SK-N-SH (cell line): ENCODE measurements around the gene GPR162. TPM values are rescaled to one million over a fixed set of nuclear protein-coding genes. Genes with fewer than 3 reads are reported as not detected.

Experiments used
- CTCF ChIA-PET: fragments of 300-600, 350-600 bp; formaldehyde crosslinking; extraction: SDS; loops from one replicate; lab custom pipeline; 2021; lab: Yijun Ruan, JAX
- POLR2A ChIA-PET: fragments of 350-600 bp; sonication (Branson Sonifier 250); formaldehyde crosslinking; extraction: SDS; loops from one replicate; lab custom pipeline; 2020; ENCODE audit warnings: antibody characterized with exemption, inconsistent platforms; lab: Yijun Ruan, JAX
- DNase-seq: peaks from one replicate; pipeline ENCODE4 v3.0.0; 2012
- H2AFZ ChIP-seq: fragments of 200-600 bp; sonication (generic); 2 replicates; pipeline ENCODE4 v1.8.1; 2016; ENCODE audit warnings: antibody characterized with exemption, mild to moderate bottlenecking, low read depth
- H3F3A ChIP-seq: fragments of 200-600 bp; sonication (generic); replicated peaks from 2 replicates; pipeline ENCODE3; 2016; ENCODE audit warnings: antibody characterized with exemption, mild to moderate bottlenecking; ENCODE audit not compliant: insufficient read depth
- H3K27ac ChIP-seq, 2 experiments: fragments of 200-500 bp in 1 of 2; fragments of 200-600 bp in 1 of 2; sonication (Bioruptor generic) in 1 of 2; sonication (generic), shearing (Covaris generic) in 1 of 2; 2 replicates each; pipeline versions ENCODE4 v1.5.1 to v1.6.1; 2014 to 2016; ENCODE audit warnings: low read depth in 2 of 2, inconsistent platforms in 1 of 2, low read length in 1 of 2, mild to moderate bottlenecking in 1 of 2, mixed read lengths in 1 of 2
- H3K27me3 ChIP-seq: fragments of 200-600 bp; sonication (generic), shearing (Covaris generic); 2 replicates; pipeline ENCODE4 v1.6.1; 2016; ENCODE audit warnings: mixed run types; ENCODE audit not compliant: insufficient read depth
- H3K36me3 ChIP-seq, 2 experiments: fragments of 200-500 bp in 1 of 2; fragments of 200-600 bp in 1 of 2; sonication (Bioruptor generic) in 1 of 2; sonication (generic) in 1 of 2; replicated peaks in 1 of 2; 2 replicates each; pipeline versions ENCODE3 to v1.5.1; 2014 to 2016; ENCODE audit warnings: low read length in 1 of 2, mild to moderate bottlenecking in 1 of 2; ENCODE audit not compliant: insufficient read depth in 2 of 2, control insufficient read depth in 1 of 2
- H3K4me1 ChIP-seq, 2 experiments: fragments of 200-500 bp in 1 of 2; fragments of 200-600 bp in 1 of 2; sonication (Bioruptor generic) in 1 of 2; sonication (generic), shearing (Covaris generic) in 1 of 2; 2 replicates each; pipeline versions ENCODE4 v1.5.1 to v1.6.1; 2014 to 2016; ENCODE audit warnings: low read depth in 1 of 2, low read length in 1 of 2, mixed run types in 1 of 2; ENCODE audit not compliant: insufficient read depth in 2 of 2, control insufficient read depth in 1 of 2
- H3K4me2 ChIP-seq: fragments of 200-600 bp; sonication (generic), shearing (Covaris generic); 2 replicates; pipeline ENCODE4 v1.6.1; 2017; ENCODE audit warnings: mixed run types
- H3K4me3 ChIP-seq, 2 experiments: fragments of 200-500 bp in 1 of 2; fragments of 200-600 bp in 1 of 2; sonication (Bioruptor generic) in 1 of 2; sonication (generic), shearing (Covaris generic) in 1 of 2; 2 replicates each; pipeline versions ENCODE4 v1.5.1 to v1.8.1; 2014 to 2016; ENCODE audit warnings: low read depth in 2 of 2, inconsistent platforms in 1 of 2, low read length in 1 of 2, mild to moderate bottlenecking in 1 of 2, mixed read lengths in 1 of 2, moderate library complexity in 1 of 2
- H3K79me2 ChIP-seq: fragments of 200-600 bp; sonication (generic); 2 replicates; pipeline ENCODE4 v1.8.1; 2017; ENCODE audit warnings: mild to moderate bottlenecking; ENCODE audit not compliant: insufficient read depth
- H3K9ac ChIP-seq: fragments of 200-600 bp; sonication (generic); 2 replicates; pipeline ENCODE4 v1.6.1; 2017; ENCODE audit warnings: mixed run types
- H3K9me2 ChIP-seq: fragments of 200-600 bp; sonication (generic); 2 replicates; pipeline ENCODE4 v1.6.1; 2017; ENCODE audit warnings: mixed run types
- H3K9me3 ChIP-seq: fragments of 200-600 bp; sonication (generic); 2 replicates; pipeline ENCODE4 v1.6.1; 2017; ENCODE audit warnings: mixed run types, mild to moderate bottlenecking, moderate library complexity
- H4K20me1 ChIP-seq: fragments of 200-600 bp; sonication (generic); 2 replicates; pipeline ENCODE4 v1.6.1; 2017; ENCODE audit warnings: mild to moderate bottlenecking, mixed run types; ENCODE audit not compliant: insufficient read depth
- CHD2 ChIP-seq: fragments of 150-350 bp; IDR thresholded peaks from 2 replicates; pipeline ENCODE4 v1.6.1; 2018; ENCODE audit warnings: low read length; ENCODE audit not compliant: partially characterized antibody
- ELF1 ChIP-seq: IDR thresholded peaks from 2 replicates; pipeline ENCODE4 v1.4.0; 2012
- EZH2phosphoT487 ChIP-seq: fragments of 200-600 bp; sonication (generic); IDR thresholded peaks from 2 replicates; pipeline ENCODE4 v1.6.1; 2017; ENCODE audit warnings: low read depth, mixed run types, mild to moderate bottlenecking, antibody characterized with exemption, moderate library complexity, borderline replicate concordance
- FOSL2 ChIP-seq: IDR thresholded peaks from 2 replicates; pipeline ENCODE4 v1.4.0; 2012; ENCODE audit warnings: low read depth, mild to moderate bottlenecking, moderate library complexity, borderline replicate concordance
- FOXJ3 ChIP-seq: sonication (generic); formaldehyde crosslinking; IDR thresholded peaks from 2 replicates; pipeline ENCODE4 v1.5.1; 2020; ENCODE audit warnings: mild to moderate bottlenecking, missing genetic modification reagents
- GATA2 ChIP-seq: sonication (generic); formaldehyde crosslinking; IDR thresholded peaks from 2 replicates; pipeline ENCODE4 v1.5.0; 2020; ENCODE audit warnings: mild to moderate bottlenecking, missing genetic modification reagents
- IRF3 ChIP-seq: fragments of 150-350 bp; IDR thresholded peaks from 2 replicates; pipeline ENCODE4 v1.6.1; 2016; ENCODE audit warnings: mild to moderate bottlenecking, low read depth, low read length
- MEF2A ChIP-seq: IDR thresholded peaks from 2 replicates; pipeline ENCODE4 v1.4.0; 2012; ENCODE audit warnings: low read depth, borderline replicate concordance
- NFIC ChIP-seq: IDR thresholded peaks from 2 replicates; pipeline ENCODE4 v1.4.0; 2012; ENCODE audit warnings: borderline replicate concordance
- NRF1 ChIP-seq: IDR thresholded peaks from 2 replicates; pipeline ENCODE4 v1.6.1; 2012; ENCODE audit warnings: low read depth, mild to moderate bottlenecking, low read length
- RAD21 ChIP-seq: IDR thresholded peaks from 2 replicates; pipeline ENCODE4 v1.6.1; 2012; ENCODE audit warnings: mild to moderate bottlenecking, low read length
- SMC3 ChIP-seq: IDR thresholded peaks from 2 replicates; pipeline ENCODE4 v1.6.1; 2012; ENCODE audit warnings: low read depth, low read length, improper control_type of control experiment
- TAF1 ChIP-seq: IDR thresholded peaks from 2 replicates; pipeline ENCODE4 v1.6.1; 2012; ENCODE audit warnings: low read depth, mild to moderate bottlenecking, low read length, moderate library complexity, borderline replicate concordance
- TCF12 ChIP-seq: IDR thresholded peaks from 2 replicates; pipeline ENCODE4 v1.4.0; 2012
- WGBS: methylation state at CpG from one replicate; pipeline ENCODE4 v1.1.6; 2017; ENCODE audit warnings: low lambda C conversion rate; 5-methylcytosine and 5-hydroxymethylcytosine counted together
- polyA plus RNA-seq, 3 experiments: library from polyadenylated mRNA; depleted of rRNA; stranded (reverse); fragments of >200 nt; gene quantifications; 2 replicates each; pipeline ENCODE4 v1.2.3, GENCODE V29; 2012
- TF ChIP-seq, protein P1 (sequence below): fragments of 150-350 bp; IDR thresholded peaks from 2 replicates; pipeline ENCODE4 v1.6.1; 2017; ENCODE audit warnings: antibody characterized with exemption, low read length, low read depth, borderline replicate concordance
- TF ChIP-seq, protein P2 (sequence below): IDR thresholded peaks from 2 replicates; pipeline ENCODE4 v1.4.0; 2012; ENCODE audit warnings: low read depth, borderline replicate concordance

GPR162 gene
- polyA plus RNA-seq, 1 of the 3 experiments (the other 2 are of a cell fraction) = 18.6 TPM

DNA sequence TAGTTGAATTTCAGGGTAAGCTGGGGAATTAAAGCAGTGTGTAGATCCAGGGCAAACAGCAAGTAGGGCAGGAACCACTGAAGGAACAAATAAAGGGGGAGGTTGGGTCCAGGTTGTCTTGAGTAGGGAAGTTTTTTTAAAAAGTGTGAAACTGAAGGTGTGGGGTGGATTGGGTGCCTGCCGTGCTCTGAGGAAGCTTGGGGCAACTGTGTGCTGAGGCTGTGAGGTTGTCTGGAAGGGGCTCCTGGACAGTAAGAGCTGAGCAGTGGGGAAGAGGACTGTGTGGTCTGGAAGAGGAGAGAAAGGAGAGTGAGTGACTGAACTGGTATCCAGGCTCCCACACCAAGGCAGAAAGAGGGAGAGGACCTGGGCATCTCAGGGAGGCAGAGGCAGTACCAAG, 10.9 kb upstream of the GPR162 start:
- DNase-seq = no peak
- CTCF ChIA-PET = interaction anchor here (0.6 to 5.3 kb wide), 5 partner anchors 12 to 206 kb away, joined by 3 to 26 read pairs (median 5); partner anchors contain the start of gene MLF2

GRCh38 chr12:6813363-6813762, 8.3 kb upstream of the GPR162 start:
- no peak overlapping the region for H3K9ac ChIP-seq
- TF ChIP-seq CHD2 (no peak), RAD21 (no peak), EZH2phosphoT487 (no peak), NRF1 (no peak), ELF1 (no peak), FOSL2 (no peak), TCF12 (no peak), MEF2A (no peak), GATA2 (CRISPR knock-in tag) (no peak)
- TF ChIP-seq, protein P1, sequence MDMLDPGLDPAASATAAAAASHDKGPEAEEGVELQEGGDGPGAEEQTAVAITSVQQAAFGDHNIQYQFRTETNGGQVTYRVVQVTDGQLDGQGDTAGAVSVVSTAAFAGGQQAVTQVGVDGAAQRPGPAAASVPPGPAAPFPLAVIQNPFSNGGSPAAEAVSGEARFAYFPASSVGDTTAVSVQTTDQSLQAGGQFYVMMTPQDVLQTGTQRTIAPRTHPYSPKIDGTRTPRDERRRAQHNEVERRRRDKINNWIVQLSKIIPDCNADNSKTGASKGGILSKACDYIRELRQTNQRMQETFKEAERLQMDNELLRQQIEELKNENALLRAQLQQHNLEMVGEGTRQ = no peak
- no peaks in the 10 kb centered on the region for H3K27me3 ChIP-seq
- no peaks in the 10 kb centered on the region for H3K36me3 ChIP-seq
- H3F3A ChIP-seq = no peaks in the 10 kb centered on the region
- WGBS = 67% methylated on average over 4 of the region's 4 CpGs
- H3K9me3 ChIP-seq = no peaks in the 10 kb centered on the region
- H4K20me1 ChIP-seq = no peaks in the 10 kb centered on the region
- no peak overlapping the region for H3K27ac ChIP-seq
- ChIA-PET POLR2A (no interaction called here), CTCF (interaction anchor here (0.7 to 5.3 kb wide), 8 partner anchors 12 to 129 kb away, joined by 3 to 26 read pairs (median 6); partner anchors contain the start of genes MLF2 and PTMS)
- DNase-seq = no peak
- H3K9me2 ChIP-seq = no peaks in the 10 kb centered on the region
- H3K4me2 ChIP-seq = no peak overlapping the region
- no peak overlapping the region for H2AFZ ChIP-seq
- H3K4me1 ChIP-seq = peaks cover 0 to 27% of the 10 kb centered on the region in 2 experiments; a peak in 1 of 4 replicates
- H3K4me3 ChIP-seq = no peak overlapping the region
- no peaks in the 10 kb centered on the region for H3K79me2 ChIP-seq

More for the DNA sequence above, 10.9 kb upstream of the GPR162 start:
- Histone ChIP-seq H3K9me3 (no peaks in the 10 kb centered on the region), H3K27ac (no peak overlapping the region), H3K9ac (no peak overlapping the region), H3F3A (no peaks in the 10 kb centered on the region), H3K27me3 (no peaks in the 10 kb centered on the region), H3K36me3 (no peaks in the 10 kb centered on the region), H3K4me1 (peaks cover 0 to 1% of the 10 kb centered on the region in 2 experiments; a peak in 1 of 4 replicates), H3K4me2 (no peak overlapping the region), H3K79me2 (no peaks in the 10 kb centered on the region), H2AFZ (no peak overlapping the region), H3K9me2 (no peaks in the 10 kb centered on the region), H3K4me3 (no peak overlapping the region), H4K20me1 (no peaks in the 10 kb centered on the region)
- TF ChIP-seq NRF1 (no peak), TAF1 (no peak), TCF12 (no peak), EZH2phosphoT487 (no peak), NFIC (no peak), FOSL2 (no peak), RAD21 (no peak), FOXJ3 (CRISPR knock-in tag) (no peak), SMC3 (no peak), IRF3 (no peak), GATA2 (CRISPR knock-in tag) (no peak), ELF1 (no peak)
- TF ChIP-seq, protein P1 = no peak
- TF ChIP-seq, protein P2, sequence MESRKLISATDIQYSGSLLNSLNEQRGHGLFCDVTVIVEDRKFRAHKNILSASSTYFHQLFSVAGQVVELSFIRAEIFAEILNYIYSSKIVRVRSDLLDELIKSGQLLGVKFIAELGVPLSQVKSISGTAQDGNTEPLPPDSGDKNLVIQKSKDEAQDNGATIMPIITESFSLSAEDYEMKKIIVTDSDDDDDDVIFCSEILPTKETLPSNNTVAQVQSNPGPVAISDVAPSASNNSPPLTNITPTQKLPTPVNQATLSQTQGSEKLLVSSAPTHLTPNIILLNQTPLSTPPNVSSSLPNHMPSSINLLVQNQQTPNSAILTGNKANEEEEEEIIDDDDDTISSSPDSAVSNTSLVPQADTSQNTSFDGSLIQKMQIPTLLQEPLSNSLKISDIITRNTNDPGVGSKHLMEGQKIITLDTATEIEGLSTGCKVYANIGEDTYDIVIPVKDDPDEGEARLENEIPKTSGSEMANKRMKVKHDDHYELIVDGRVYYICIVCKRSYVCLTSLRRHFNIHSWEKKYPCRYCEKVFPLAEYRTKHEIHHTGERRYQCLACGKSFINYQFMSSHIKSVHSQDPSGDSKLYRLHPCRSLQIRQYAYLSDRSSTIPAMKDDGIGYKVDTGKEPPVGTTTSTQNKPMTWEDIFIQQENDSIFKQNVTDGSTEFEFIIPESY = no peak
- POLR2A ChIA-PET = interaction anchor here (0.6 kb wide), 1 partner anchor 372 kb away, joined by 3 read pairs; no protein-coding TSS in a partner anchor
- WGBS = 94% methylated on average over 1 of the region's 1 CpG
